Peyer's patch (tissue), 4 donors: ENCODE data around the gene DOCK3. TPM values are rescaled to one million over a fixed set of nuclear protein-coding genes. Genes with fewer than 3 reads are reported as not detected.
"Not testable (repeated sequence)": the region's sequence is repeated elsewhere in the genome, so short reads cannot be mapped to it uniquely, and the experiment has no call there.

Experiments
- DNase-seq, 3 donors: peaks; one replicate each; pipeline ENCODE4 v3.0.0-alpha.2; 2017 to 2019
- H3K27ac ChIP-seq, 4 donors: fragments of 200-600 bp; sonication (generic); one replicate each; pipeline ENCODE4 v1.5.1; 2016 to 2019
- H3K27me3 ChIP-seq, 2 donors: fragments of 200-600 bp; sonication (generic); one replicate each; pipeline ENCODE4 v1.5.1; 2019
- H3K36me3 ChIP-seq, 3 donors: fragments of 200-600 bp; sonication (generic); one replicate each; pipeline ENCODE4 v1.5.1; 2016 to 2019
- H3K4me1 ChIP-seq, 4 donors: fragments of 200-600 bp; sonication (generic); one replicate each; pipeline ENCODE4 v1.5.1; 2016 to 2019
- H3K4me3 ChIP-seq, 4 donors: fragments of 200-600 bp; sonication (generic); 1 replicate in 3 of 4; 2 replicates in 1 of 4; pipeline ENCODE4 v1.5.1; 2016 to 2019; ENCODE audit warnings: mild to moderate bottlenecking in 1 of 4
- H3K9me3 ChIP-seq, 4 donors: fragments of 200-600 bp; sonication (generic); one replicate each; pipeline ENCODE4 v1.5.1; 2016 to 2019; ENCODE audit warnings: mild to moderate bottlenecking in 1 of 4
- POLR2A ChIP-seq, 2 donors: fragments of 450-650 bp; IDR thresholded peaks; one replicate each; pipeline ENCODE4 v1.5.1; 2017; ENCODE audit warnings: antibody characterized with exemption in 2 of 2, mild to moderate bottlenecking in 2 of 2, moderate library complexity in 2 of 2
- total RNA-seq, 4 donors: library from RNA; depleted of rRNA; stranded (reverse); fragments of >200 nt; gene quantifications; one replicate each; pipeline ENCODE4 v1.1.0, GENCODE V29; 2016
- TF ChIP-seq, protein P1 (sequence below), 6 experiments: fragments of 450-650 bp in 4 of 6; fragments of 200-600 bp in 2 of 6; sonication (generic) in 1 of 6; IDR thresholded peaks; one replicate each; pipeline ENCODE4 v1.5.1; 2017 to 2019; ENCODE audit warnings: antibody characterized with exemption in 6 of 6, mild to moderate bottlenecking in 3 of 6, moderate library complexity in 1 of 6

Gene DOCK3
- total RNA-seq, 4 donors from 2014 or later = 0.28 to 0.83 (median 0.40) TPM; not detected in 1

DNA sequence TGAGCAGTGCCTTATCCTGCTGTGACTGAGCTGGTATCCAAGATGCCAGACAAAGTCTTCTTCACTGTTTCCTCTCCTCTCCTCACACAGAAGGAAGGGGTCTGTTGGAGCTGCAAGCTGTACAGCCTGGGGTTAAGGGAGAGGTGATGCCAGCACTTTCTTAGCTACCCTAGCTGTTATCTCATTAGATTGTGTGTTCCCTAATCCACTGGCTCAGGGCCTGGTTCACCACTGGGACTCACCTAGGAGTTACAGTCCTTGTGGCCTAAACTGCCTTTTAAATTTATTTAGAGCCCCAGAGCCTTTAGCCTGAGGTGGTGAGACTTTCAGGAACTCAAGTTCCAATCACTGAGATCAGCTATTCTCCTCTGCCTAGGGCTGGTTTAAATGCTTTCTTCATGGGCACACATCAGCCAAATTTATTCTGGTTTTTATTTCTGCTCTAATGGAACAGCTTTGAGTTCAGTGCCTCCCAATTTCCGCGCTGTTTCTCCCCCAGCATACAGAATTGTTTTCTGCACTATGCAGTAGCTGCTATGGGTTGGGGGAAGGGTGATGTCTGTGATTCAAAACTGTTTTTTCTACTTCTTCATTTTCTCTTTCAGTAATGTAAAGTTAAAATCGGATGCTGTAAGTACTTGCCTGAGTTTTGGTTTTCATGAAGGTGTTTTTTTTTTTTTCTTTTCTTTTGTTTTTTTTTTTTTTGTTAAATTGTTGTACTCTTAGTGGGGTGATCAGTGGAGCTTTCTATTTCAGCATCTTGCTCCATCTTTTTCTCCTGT lies 198.8 kb downstream of the DOCK3 start:
- H3K36me3 ChIP-seq = no peaks in the 10 kb centered on the region
- H3K4me3 ChIP-seq = no peak overlapping the region
- H3K4me1 ChIP-seq = no peaks in the 10 kb centered on the region
- no peaks in the 10 kb centered on the region for H3K27me3 ChIP-seq
- TF ChIP-seq, protein P1, sequence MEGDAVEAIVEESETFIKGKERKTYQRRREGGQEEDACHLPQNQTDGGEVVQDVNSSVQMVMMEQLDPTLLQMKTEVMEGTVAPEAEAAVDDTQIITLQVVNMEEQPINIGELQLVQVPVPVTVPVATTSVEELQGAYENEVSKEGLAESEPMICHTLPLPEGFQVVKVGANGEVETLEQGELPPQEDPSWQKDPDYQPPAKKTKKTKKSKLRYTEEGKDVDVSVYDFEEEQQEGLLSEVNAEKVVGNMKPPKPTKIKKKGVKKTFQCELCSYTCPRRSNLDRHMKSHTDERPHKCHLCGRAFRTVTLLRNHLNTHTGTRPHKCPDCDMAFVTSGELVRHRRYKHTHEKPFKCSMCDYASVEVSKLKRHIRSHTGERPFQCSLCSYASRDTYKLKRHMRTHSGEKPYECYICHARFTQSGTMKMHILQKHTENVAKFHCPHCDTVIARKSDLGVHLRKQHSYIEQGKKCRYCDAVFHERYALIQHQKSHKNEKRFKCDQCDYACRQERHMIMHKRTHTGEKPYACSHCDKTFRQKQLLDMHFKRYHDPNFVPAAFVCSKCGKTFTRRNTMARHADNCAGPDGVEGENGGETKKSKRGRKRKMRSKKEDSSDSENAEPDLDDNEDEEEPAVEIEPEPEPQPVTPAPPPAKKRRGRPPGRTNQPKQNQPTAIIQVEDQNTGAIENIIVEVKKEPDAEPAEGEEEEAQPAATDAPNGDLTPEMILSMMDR (IDR thresholded peaks at IDR 0.05) = no peak
- no peak for TF ChIP-seq POLR2A (IDR thresholded peaks at IDR 0.05)
- DNase-seq = no peak
- no peak overlapping the region for H3K27ac ChIP-seq
- peaks cover 0 to 4% (median 0%) of the 10 kb centered on the region in 4 donors for H3K9me3 ChIP-seq

GRCh38 chr3:50874876-50875275 lies 200.1 kb downstream of the DOCK3 start:
- DNase-seq, H3K27me3 ChIP-seq, H3K9me3 ChIP-seq: not testable (repeated sequence)

GRCh38 chr3:50876947-50877346 lies 202.2 kb downstream of the DOCK3 start:
- H3K27ac ChIP-seq = no peak overlapping the region
- DNase-seq = no peak
- H3K4me1 ChIP-seq = no peaks in the 10 kb centered on the region
- H3K9me3 ChIP-seq = peaks cover 0 to 4% (median 0%) of the 10 kb centered on the region in 4 donors
- H3K36me3 ChIP-seq = no peaks in the 10 kb centered on the region
- TF ChIP-seq, protein P1 (IDR thresholded peaks at IDR 0.05) = no peak
- no peak for TF ChIP-seq POLR2A (IDR thresholded peaks at IDR 0.05)
- no peak overlapping the region for H3K4me3 ChIP-seq
- no peaks in the 10 kb centered on the region for H3K27me3 ChIP-seq

More at GRCh38 chr3:50874876-50875275, 200.1 kb downstream of the DOCK3 start:
- H3K27ac ChIP-seq, H3K4me1 ChIP-seq, H3K36me3 ChIP-seq, H3K4me3 ChIP-seq: not testable (repeated sequence)

GRCh38 chr3:50882733-50883132 lies 208.0 kb downstream of the DOCK3 start:
- DNase-seq, H3K36me3 ChIP-seq: not testable (repeated sequence)

GRCh38 chr3:50883755-50884154 lies 209.0 kb downstream of the DOCK3 start:
- H3K27ac ChIP-seq = no peak overlapping the region
- no peaks in the 10 kb centered on the region for H3K4me1 ChIP-seq
- H3K4me3 ChIP-seq = no peak overlapping the region
- H3K36me3 ChIP-seq = no peaks in the 10 kb centered on the region
- H3K9me3 ChIP-seq = no peaks in the 10 kb centered on the region
- DNase-seq = no peak
- TF ChIP-seq, protein P1 (IDR thresholded peaks at IDR 0.05) = no peak
- no peak for TF ChIP-seq POLR2A (IDR thresholded peaks at IDR 0.05)
- H3K27me3 ChIP-seq = no peaks in the 10 kb centered on the region

More at GRCh38 chr3:50882733-50883132, 208.0 kb downstream of the DOCK3 start:
- H3K9me3 ChIP-seq, H3K27ac ChIP-seq, H3K27me3 ChIP-seq, H3K4me1 ChIP-seq, H3K4me3 ChIP-seq: not testable (repeated sequence)

DNA sequence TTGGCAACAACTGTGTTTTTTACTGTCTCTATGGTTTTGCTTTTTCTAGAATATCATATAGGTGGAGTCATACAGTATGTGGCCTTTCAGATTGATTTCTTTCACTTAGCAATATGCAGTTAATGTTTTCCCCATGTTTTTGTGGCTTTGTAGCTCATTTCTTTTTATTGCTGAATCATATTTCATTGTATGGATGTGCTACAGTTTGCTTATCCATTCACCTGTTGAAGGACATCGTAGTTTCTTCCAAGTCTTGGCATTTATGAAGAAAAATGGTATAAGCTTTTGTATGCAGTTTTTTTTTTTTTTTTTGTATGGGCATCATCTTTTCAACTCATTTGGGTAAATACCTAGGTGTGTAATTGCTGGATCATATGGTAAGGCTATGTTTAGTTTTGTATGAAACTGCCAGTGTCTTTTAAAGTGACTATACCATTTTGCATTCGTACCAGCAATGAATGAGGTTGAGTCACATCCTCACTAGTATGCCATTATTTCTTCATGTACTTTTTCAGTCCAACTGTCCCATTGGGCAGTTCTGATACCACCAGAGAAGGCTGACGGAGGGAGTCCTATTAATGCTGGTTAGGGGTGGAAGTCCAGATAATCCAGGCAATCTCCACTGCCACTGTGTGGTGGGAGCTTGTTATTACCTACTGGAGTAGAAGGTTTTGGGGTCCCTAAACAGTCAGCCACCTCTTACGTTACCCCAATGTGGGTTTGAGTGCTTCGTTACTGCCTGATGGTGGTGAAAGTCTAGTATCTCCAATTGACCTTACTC lies 210.5 kb downstream of the DOCK3 start:
- no peaks in the 10 kb centered on the region for H3K27me3 ChIP-seq
- H3K9me3 ChIP-seq = no peaks in the 10 kb centered on the region
- TF ChIP-seq, protein P1 (IDR thresholded peaks at IDR 0.05) = no peak
- no peak for TF ChIP-seq POLR2A (IDR thresholded peaks at IDR 0.05)
- H3K4me1 ChIP-seq = no peaks in the 10 kb centered on the region
- no peaks in the 10 kb centered on the region for H3K36me3 ChIP-seq
- H3K27ac ChIP-seq = no peak overlapping the region
- no peak overlapping the region for H3K4me3 ChIP-seq
- DNase-seq = no peak
